Measurements from ENCODE around the gene AP2M1. TPM values are rescaled to one million over a fixed set of nuclear protein-coding genes. Genes with fewer than 3 reads are reported as not detected.
A peak's percentile ranks its signal among the peaks of the same experiment; 100 is the strongest.

Gene AP2M1
- total and polyA plus RNA-seq, 2 of the 13 experiments (the other 11 are each of a cell fraction or from before 2014, with no cell fraction given), result 126 to 146 TPM

- H3K4me3 ChIP-seq (replicated peaks in 1 of 3; ENCODE audit: insufficient read depth in 1 of 3, low read depth in 2 of 3, low read length in 3 of 3), result peak overlapping the region; percentile 97 to 99 (median 99)
- peak overlapping the region; percentile 95 for H3K4me2 ChIP-seq (ENCODE audit: low read depth, low read length)
- no peaks in the 10 kb centered on the region; the same call in 1 of the 2 replicates for H4K20me1 ChIP-seq (ENCODE audit: insufficient read depth, low read length)
- peaks cover 23% of the 10 kb centered on the region for H3K79me2 ChIP-seq (ENCODE audit: insufficient read depth, low read length)
- no peak for FAIRE-seq
- DNase-seq (ENCODE audit: low spot score), result peak; percentile 69
- no peaks in the 10 kb centered on the region for H3K9me3 ChIP-seq (ENCODE audit: low read length)
- no peak overlapping the region for H2AFZ ChIP-seq (ENCODE audit: low read length)
- intact Hi-C loops (cut with micrococcal nuclease; ENCODE audit: unreplicated experiment), result no loop called here
- H3K27me3 ChIP-seq (ENCODE audit: control insufficient read depth in 1 of 2, insufficient read depth in 2 of 2, low read length in 2 of 2), result no peaks in the 10 kb centered on the region; a peak in 1 of 5 replicates
- peaks cover 24% of the 10 kb centered on the region for H3K4me1 ChIP-seq (ENCODE audit: insufficient read depth, low read length)
- ChIA-PET POLR2A (interaction anchor here (0.8 to 2.4 kb wide), 4 partner anchors 8 to 21 kb away, joined by 3 to 17 read pairs (median 4); partner anchors contain the start of gene ABCF3), CTCF (ENCODE audit: low intra/inter-chr PET ratio, low total read pairs) (no interaction called here)
- in situ Hi-C loops (cut with HindIII; ENCODE audit: extremely low pct_ligation_motif_present, low pct_unique_long_range_greater_than_20kb), result no loop called here
- H3K9ac ChIP-seq (ENCODE audit: insufficient read depth, low read depth, low read length), result peak overlapping the region; percentile 98
- peak overlapping the region; percentile 77 for H3K27ac ChIP-seq (ENCODE audit: extremely low read length, insufficient read depth, low read length)
- no TSS peak for BruUV-seq (replicated peaks)
- WGBS (ENCODE audit: low lambda C conversion rate), result 58% methylated on average over 13 of the region's 19 CpGs
- peaks cover 36 to 51% of the 10 kb centered on the region in 2 experiments for H3K36me3 ChIP-seq (replicated peaks in 1 of 2; ENCODE audit: control insufficient read depth in 1 of 2, insufficient read depth in 2 of 2, low read length in 2 of 2)
- peak; percentile 65 for ATAC-seq
- TF ChIP-seq NCOA2 (CRISPR knock-in tag; IDR thresholded peaks at IDR 0.05) (0 out of 2 replicates have a peak, but pooled peaks have one; percentile 11), ZNF687 (CRISPR knock-in tag; IDR thresholded peaks at IDR 0.05) (peak; percentile 65), GABPA (IDR thresholded peaks at IDR 0.05; ENCODE audit: low read depth, low read length) (no peak), GABPA (CRISPR knock-in tag; IDR thresholded peaks at IDR 0.05; ENCODE audit: low read depth) (0 out of 2 replicates have a peak, but pooled peaks have one; percentile 10), UBTF (CRISPR knock-in tag; IDR thresholded peaks at IDR 0.05) (peak; percentile 25; the same call in 1 of the 2 replicates), KAT8 (CRISPR knock-in tag; IDR thresholded peaks at IDR 0.05) (0 out of 2 replicates have a peak, but pooled peaks have one; percentile 33), IRF2 (CRISPR knock-in tag; IDR thresholded peaks at IDR 0.05) (0 out of 2 replicates have a peak, but pooled peaks have one; percentile 45), DMAP1 (CRISPR knock-in tag; IDR thresholded peaks at IDR 0.05) (0 out of 2 replicates have a peak, but pooled peaks have one; percentile 25), ELF1 (CRISPR knock-in tag; IDR thresholded peaks at IDR 0.05) (0 out of 2 replicates have a peak, but pooled peaks have one; percentile 22), ZFX (CRISPR knock-in tag; IDR thresholded peaks at IDR 0.05; ENCODE audit: low read depth) (peak; percentile 59), ZNF232 (CRISPR knock-in tag; IDR thresholded peaks at IDR 0.05; ENCODE audit: borderline replicate concordance) (no peak), ZNF605 (CRISPR knock-in tag; IDR thresholded peaks at IDR 0.05) (peak; percentile 57; the same call in 1 of the 2 replicates), FOSL2 (CRISPR knock-in tag; IDR thresholded peaks at IDR 0.05) (peak; percentile 72), TFDP1 (CRISPR knock-in tag; IDR thresholded peaks at IDR 0.05; ENCODE audit: borderline replicate concordance) (0 out of 2 replicates have a peak, but pooled peaks have one; percentile 23), RXRB (CRISPR knock-in tag; IDR thresholded peaks at IDR 0.05; ENCODE audit: borderline replicate concordance) (peak; percentile 11; the same call in 1 of the 2 replicates)
Observed at GRCh38 chr3:184176377-184177330, 2.0 kb downstream of the AP2M1 start.
